ENCODE measurements around the gene COBLL1.

Gene COBLL1

DNA sequence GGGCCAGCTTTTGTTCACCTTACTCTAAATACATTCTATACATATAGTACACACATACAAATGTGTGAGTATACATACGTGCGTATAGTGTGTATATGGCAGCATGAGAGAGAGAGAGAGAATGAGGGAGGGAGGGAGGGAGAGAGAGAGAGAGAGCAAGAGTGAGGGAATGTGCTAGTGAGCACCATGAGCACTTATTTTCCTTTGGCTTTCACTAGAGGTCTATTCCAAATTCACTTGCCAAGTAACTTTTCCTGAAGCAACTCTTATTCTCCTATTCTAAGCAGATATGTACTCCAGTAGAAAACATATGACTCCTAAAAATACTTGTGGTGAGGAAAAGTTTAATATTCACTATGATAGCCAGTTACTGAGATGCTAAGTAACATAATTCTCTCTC is 85.7 kb downstream of the COBLL1 start:
- no peak for DNase-seq

DNA sequence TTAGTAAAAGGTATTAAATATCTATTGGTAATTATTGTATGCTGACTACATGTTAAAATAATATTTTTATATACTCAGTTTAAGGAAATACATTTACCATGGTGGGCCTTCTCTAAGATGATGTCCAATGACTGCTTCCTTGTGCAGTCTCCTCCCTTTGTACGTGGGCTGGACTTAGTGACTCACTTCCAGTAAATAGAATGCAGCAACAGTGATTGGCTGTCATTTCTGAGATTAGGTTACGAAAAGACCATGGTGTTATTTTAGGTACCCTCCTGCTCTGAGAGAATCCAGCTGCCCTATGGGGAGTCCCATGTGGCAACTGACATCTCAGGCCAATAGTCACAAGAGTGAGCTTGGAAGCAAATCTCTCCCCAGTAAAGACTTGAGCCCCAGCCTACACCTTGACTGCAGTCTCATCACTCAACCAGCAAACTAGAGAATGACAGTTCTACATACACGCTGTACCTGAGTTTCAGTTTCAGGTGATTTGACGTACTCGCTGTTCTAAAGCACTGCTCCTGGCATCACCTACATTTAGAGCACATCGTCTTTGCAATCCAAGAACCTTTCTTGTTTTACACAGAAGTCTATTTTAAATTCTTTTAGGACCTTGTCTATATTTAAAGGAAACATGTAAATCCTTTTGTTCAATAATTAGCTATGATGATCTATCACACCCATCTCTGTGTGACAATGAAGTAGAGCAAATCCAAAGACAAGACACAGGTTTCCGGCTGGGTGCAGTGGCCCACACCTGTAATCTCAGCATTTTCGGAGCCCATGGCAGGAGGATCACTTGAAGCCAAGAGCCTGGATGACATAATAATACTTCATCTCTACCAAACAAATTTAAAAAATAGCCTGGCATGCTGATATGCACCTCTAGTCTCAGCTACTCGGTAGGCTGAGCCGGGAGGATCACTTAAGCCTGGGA is 87.2 kb downstream of the COBLL1 start:
- DNase-seq: no peak

DNA sequence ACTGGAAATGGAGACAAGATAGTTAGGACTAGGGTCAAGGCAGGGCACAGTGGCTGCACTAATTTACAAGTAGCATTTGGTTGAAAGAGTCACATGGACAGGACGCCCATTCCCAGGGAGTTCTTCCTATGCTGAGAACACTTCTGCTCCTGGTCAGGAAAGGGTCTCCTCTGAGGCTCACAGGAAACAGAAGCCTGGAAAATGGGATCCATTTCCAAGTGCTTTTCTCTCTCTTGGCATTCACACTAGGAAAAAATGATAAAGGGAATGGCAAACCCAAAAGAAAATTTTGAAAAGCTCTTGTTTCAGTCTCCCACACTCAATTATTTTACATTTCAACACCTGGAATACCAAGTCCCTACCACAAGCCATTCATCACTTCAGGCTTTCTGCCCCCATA is 88.7 kb downstream of the COBLL1 start:
- no peak for DNase-seq

DNA sequence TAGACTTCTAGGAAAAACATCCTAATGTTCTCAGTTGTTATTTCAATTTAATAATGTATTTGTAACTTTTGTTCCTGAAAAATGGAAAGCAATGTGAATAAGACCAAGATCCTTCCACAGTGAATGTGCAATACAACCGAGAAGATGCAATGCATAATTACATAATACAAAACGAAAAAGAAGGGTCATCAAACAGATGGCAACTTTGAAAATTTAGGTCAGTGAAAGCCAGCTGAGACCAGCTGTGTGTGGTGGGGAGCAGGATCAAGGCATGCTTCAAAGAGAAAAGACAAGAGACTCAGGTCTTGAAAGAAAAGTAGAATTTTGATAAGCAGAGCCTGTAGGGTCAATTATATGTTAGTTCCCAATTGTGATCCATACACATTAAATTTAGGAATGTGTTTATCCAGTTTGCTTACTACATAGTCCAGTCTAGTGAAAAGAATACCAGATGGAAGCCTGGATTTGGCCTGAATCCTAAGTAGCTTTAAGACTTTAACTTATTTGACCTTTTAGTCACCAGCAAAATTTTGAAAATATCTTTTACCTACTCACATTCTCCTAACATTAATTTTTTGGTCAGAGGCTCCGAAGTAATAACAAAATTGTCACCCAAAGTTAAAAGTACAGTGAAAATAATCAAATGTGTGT is 93.7 kb downstream of the COBLL1 start:
- DNase-seq: no peak

DNA sequence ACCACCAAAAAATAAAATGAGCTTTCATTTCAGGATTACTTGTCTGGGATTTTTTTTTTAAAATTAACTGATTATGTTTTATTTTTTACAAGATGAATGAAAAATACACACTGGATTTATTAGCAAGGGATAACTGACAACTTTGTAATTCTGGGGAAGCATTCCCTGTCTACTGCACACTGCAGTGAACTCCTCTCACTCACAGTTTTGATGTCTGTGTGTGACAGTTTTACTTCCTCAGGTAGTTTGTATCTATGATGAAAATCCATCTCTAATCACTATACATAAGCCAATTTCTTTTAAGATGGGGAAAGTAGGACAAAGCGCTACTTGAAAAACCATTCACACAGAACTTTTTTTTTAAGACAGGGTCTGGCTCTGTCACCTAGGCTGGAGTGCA is 94.5 kb downstream of the COBLL1 start:
- no peak for DNase-seq

DNA sequence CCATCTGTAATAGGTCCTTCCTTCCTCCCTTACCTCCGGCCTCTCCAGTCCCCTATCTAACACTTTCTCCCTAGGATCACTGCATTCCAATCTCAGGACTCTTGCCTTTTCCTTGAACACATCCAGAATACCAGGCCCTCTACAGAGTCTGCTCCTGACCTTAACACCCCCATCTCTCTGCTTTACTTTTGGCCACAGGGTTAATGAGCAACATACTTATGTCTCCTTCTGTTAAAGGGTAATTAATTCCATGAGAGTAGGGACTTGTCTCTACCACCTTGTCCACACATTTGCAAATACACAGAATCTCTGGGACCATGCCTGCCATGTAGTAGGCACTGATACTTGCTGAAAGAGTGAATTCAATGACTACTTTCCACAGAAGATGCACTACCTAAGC is 94.9 kb downstream of the COBLL1 start:
- no peak for DNase-seq

DNA sequence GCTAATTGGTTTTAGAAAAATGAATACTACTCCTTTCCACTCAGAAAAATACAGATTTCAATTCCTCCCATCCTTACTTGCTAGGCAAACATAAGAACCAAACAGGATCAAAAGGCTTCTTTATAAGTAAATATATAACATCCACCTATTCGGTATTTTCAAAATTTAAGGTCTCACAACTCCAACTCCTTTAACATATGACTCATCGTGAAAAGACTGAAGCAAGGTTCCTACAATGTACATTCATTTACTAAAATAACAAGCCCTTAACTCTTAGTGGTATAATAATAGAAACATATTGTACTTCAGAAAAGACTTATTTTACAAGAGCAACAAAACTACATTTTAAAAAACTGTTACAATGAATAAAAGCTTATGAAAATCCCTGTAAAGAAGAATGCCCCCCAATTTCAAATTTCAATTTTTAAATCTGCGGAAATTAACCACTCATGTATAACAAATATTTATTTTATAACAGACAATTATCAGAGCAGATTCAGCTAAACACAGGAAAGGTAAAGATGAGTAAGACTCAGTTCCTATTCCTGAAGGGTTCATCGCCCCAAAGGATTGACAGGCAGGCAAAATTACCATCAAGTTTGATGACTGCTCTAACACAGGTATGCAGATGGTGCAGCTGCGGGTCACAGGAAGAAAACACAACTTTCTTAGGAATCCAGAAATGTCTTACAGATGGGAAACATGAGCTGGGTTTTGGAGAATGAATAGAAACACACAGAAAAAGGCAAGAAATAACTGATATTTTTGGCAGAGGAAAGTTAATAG is 96.4 kb downstream of the COBLL1 start:
- DNase-seq: no peak

DNA sequence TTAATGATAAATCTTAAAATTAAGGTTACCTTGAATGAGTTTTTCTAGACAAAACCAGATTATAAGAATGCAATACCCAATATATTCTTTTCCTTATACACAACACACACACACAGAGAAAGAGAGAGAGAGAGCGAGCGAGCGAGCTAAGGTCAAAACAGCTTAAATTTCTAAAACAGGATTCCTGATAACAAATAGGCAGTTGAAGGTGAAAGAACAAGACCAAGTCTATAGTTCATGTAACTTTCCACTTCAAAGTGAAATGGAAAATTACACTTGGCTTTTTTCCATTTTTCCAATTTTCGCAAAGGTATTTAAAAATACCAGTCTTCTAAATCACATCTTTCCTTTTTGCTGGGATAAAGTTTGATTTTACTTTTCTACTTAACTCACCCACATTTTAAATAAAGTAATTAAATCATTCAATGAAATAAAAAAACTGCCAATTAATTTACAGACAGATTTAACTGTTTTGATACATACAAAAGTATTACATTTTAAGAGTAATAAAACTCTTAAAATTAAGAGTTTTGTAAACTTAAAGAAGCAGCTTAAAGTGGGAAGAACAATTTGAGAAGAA is 98.8 kb downstream of the COBLL1 start:
- no peak for DNase-seq

DNA sequence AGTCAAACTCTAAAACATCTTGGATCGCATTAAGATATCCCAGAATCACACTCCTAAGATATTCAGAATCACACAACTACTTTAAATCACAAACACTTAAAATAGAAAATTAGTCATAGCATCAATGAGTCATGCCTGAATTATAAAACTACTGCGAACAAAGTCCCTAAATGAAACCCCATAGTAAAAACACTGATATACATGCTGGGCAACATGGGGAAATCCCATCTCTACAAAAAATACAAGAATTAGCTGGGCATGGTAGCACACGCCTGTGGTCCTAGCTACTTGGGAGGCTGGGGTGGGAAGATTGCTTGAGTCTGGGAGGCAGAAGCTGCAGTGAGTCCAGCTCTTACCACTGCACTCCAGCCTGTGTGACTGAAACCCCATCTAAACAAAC is 101.7 kb downstream of the COBLL1 start:
- no peak for DNase-seq

DNA sequence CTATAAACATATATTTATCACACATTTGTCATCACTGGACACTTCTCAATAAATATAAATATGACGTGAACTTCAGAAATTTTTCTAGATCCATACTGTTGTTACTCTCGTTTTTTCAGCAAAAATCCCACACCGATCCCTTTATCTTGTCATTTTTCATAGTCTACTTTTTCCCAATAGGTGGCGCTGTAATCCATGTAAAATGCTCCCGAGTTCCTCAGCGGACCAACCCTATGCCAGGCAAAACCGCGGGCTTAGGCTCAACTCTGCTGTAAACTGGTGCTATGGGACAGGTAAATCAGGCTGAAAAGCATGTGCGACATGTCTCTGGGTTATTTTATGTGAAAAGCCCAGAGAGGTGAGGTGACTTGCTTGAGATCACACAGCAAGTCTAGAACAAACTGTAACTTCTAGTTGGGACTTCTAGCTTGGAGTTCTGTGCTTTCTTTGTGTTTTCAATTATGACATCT is 104.0 kb downstream of the COBLL1 start:
- DNase-seq: peak; percentile 64

DNA sequence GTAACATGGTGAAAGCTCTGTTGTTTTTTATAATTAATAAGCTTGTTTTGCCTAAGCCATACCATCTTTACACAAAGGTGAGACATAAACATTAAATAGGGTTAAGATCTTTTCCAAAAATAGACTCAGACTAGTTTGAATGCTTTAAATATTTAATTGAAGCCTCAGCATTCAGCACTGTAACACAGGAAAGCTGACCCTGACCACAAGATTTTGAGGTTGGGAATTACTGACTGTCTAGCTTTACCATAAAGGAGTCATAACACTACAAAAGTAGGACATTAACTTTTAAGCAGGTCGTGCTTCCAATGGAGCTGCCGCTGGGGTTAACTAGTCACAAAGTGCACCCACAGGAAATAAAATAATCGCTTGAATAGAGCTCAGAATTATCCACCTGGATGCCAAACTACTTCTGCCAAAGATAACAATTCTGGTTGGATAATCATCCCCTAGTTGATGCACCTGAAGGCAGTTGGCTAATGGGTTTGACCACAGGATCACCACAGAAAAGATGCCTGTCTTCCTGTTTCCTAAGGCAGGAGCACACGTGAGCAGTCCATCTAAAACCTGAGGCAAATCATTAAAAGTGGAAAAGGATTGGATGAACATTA is 106.2 kb downstream of the COBLL1 start:
- DNase-seq: no peak

DNA sequence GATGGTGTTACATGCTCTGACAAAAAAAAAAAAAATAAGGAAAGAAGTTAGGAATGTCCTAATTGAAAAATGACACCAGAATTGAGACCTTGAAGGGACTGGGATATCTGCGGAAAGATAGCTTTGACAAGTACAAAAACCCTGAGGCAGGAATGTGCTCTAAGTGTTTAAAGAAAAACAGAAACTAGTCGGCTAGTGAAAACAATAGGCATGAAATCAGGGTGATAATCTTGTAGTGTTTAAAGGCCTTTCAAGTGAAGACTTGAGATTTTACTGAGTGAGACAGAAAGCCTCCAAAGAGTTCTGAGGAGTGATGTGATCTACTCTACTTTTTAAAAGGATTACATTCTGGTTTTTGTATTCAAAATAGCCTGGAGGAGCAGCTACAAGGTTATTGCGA is 107.4 kb downstream of the COBLL1 start:
- DNase-seq: no peak

DNA sequence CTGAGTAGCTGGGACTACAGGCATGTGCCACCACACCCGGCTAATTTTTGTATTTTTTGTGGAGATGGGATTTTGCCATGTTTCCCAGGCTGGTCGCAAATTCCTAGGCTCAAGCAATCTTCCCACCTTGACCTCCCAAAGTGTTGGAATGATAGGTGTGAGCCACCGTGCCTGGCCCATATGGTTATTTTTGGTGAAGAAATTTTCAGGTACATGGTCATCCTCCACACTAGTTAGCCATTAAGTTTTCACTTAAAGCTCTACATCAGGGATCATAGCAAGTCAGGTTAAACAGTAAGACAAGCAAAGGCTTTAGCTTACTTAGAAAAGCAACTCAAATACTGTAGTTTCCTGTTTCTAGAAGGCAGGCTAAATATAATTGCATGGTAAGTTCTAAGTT is 116.1 kb downstream of the COBLL1 start:
- DNase-seq: no peak

DNA sequence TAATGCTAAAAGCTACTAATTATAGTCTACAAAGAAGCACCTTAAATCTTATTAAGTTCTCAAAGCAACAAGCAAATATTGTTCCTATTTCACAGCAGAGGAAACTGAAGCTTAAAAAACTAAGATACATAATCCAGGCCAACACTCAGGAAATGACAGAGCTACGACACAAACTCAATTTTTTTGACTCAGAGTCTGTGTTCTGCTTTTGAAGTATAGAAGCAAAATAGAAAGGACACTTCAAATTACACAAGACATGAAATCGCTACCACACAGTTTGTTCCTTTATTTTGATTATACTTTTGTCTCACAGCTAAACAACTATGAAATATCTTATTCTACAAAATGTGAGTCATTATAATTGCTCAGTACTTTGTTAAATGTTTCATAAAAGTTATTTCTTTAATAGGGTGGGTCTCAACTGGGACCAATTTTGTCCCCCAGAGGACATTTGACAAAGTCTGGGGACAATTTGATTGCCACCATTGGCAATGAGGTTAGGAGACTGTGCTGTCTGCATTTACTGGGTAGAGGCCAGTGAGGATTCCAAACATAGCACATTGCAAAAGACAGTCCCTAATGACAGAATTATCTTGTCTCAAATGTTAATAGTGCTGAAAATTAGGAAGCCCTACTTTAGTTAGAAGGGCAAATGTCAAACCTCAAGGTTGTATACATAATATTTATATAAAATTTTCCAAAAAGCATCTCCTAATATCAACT is 118.8 kb downstream of the COBLL1 start:
- no peak for DNase-seq

DNA sequence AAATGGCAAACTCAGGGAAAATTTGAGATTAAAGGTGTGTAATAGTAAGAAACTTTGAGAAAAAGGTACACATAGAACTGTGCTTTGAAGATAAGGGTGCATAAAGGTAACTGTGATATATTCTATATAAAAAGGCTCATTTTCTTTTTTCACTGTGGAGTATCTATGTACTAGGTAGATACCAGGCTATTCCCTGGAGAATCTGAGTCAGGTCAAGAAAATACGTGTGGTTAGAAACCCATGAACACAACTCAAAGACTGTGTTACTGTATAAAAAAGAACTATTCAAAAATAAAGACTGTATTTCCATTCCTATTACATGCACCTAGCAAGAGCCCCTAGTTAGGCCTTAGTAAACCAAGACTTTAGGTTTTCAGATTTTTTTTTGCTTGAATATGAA is 120.2 kb downstream of the COBLL1 start:
- DNase-seq: no peak

DNA sequence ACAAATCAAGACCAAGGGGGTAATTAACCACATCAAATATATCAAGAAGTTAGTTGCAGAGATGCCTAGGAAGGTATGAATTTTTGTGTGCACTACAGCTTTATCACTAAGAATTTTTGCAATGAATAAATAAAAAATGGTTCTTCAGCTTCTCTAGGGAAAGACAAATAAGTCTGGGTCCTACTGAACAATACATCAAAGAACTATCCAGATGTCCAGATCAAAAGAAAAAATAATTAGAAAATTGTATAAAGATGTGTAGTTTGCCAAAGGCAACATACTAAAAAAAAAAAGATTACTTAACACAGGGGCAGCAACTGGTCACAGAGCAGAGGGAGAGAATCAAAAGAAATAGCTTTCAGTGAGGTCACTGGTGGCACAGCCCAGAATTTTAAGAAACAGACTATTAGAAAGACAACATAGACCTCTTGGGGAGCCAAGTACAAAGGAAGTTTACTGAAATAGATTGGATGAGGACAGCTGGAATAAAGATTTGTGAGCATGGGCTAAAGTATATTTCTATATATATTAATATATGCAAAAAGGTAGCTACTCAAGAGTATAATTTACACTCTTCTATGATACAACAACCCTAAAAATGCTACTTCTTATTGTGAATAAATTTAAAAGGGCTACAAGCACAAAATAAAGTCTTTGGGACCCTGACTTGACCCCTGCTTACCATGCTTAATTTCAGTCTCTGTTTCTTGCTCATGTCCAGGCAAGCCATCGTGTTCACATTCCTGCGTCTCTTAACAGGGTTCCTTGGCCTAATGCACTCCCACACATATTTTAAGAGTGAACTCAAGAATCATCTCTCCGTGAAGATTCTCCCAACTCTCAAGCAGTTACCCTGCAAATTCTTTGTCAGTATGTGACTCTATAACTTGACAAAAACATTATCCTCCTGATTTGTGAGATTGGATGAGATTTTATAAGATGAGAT is 121.4 kb downstream of the COBLL1 start:
- DNase-seq: no peak

DNA sequence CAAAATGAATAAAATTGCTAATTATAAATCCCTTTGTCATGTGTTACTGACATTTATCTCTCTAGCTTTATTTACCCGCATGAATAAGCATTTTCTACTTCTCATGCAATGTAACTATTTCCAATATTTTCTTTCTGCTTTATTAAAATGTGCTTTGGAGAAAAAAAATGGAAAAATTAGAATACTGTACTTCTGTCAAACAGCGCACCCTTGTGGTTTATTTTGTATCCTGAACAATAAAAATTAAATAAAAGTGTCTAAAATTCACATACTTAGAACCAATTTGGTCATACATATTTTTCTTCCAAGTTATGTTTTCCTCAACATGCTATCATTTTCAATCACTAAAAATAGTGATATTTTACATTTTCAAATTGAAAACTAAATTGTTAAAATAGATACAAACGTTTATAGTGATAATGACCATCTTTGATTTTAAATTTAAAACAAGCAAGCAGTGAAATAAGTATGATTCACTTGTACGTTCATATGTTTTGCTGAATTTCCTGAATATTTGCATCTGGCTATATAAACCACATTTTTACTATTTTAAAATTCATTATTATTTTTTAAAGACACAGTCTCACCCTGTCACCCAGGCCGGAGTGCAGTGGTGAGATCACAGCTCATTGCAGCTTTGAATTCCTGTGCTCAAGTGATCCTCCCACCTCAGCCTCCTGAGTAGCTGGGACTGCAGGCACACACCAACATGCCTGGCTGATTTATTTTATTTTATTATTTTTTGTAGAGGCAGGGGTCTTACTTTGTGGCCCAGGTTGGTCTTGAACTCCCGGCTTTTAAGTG is 124.4 kb downstream of the COBLL1 start:
- peak; percentile 13 for DNase-seq

DNA sequence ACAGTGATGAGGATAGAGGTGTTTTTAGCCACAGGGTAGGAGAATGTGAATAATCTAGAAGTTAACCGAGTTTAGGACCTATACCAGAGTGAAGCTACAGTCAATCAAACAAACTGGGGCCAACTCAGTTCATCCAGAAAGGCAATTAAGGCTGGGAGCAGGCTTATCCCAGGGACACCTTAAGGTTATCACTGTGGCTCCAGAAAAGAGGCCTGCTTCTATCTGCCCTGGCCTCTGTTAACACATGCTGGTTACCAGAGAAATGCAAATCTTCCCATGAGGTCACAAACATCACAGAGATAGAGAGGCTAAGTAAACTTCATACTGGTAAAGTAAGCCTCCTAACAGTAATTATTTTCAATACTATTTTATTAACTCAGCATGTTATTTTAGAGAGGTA is 127.2 kb downstream of the COBLL1 start:
- no peak for DNase-seq

DNA sequence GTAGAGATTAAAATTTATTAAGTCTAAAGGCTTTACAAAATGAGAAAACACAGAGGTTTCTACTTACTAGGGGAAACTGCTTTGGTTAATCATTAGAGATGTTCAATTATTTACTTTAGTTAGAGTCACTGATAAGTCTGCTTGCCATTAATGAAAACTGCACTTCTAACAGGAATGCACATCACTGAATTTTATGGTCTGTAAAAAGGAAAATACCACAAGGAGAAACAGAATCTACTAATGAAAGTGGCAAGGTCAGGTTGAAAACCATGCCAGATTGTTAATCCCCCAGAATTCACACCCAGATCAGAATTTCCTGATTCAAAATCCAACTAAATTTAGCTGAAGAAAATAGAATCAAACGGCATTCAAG is 129.9 kb downstream of the COBLL1 start:
- DNase-seq: no peak

Data from NCI-H1436 (cell line).